ENCODE measurements around the gene RHOXF2. TPM values are rescaled to one million over a fixed set of nuclear protein-coding genes. Genes with fewer than 3 reads are reported as not detected.
A peak's percentile ranks its signal among the peaks of the same experiment; 100 is the strongest.
"Not testable (repeated sequence)": the region's sequence is repeated elsewhere in the genome, so short reads cannot be mapped to it uniquely, and the experiment has no call there.

The RHOXF2 gene
- total RNA-seq, 1 donor from 2014 or later, result not detected

DNA sequence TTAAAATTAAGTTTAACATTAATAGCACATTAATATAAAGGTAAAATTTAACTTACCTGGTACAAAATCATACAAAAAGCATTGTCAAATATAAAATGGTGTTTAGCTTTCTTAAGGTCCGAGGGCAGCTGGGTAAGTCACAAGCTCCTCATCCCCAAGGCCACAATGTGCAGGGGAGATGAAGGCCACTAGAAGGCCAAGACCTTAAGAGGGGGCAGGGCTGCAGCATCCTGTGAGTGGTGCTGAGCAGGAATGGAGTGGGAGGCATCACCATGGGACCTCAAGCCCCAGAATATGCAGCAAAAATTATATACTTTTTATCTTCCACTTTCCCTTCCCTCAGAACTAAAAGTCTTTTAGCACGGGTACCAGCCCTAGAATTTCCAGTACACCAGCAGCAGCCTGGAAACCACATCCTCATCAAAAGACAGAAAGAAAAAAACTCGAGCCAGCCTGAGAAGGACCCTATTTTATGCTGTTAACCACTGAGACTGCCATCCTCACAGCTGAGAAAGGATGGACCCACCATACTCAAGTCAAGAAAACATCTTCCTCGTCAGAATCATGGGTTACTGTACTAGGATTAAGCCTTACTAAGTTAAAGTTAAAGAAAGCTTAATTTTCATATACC, 13.0 kb upstream of the RHOXF2 start:
- no peaks in the 10 kb centered on the region for H3K27me3 ChIP-seq (ENCODE audit: control insufficient read depth, insufficient read depth, low read length)
- TF ChIP-seq, protein P1, sequence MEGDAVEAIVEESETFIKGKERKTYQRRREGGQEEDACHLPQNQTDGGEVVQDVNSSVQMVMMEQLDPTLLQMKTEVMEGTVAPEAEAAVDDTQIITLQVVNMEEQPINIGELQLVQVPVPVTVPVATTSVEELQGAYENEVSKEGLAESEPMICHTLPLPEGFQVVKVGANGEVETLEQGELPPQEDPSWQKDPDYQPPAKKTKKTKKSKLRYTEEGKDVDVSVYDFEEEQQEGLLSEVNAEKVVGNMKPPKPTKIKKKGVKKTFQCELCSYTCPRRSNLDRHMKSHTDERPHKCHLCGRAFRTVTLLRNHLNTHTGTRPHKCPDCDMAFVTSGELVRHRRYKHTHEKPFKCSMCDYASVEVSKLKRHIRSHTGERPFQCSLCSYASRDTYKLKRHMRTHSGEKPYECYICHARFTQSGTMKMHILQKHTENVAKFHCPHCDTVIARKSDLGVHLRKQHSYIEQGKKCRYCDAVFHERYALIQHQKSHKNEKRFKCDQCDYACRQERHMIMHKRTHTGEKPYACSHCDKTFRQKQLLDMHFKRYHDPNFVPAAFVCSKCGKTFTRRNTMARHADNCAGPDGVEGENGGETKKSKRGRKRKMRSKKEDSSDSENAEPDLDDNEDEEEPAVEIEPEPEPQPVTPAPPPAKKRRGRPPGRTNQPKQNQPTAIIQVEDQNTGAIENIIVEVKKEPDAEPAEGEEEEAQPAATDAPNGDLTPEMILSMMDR (IDR thresholded peaks at IDR 0.05; ENCODE audit: insufficient read depth, low read length, severe bottlenecking), result no peak
- no peaks in the 10 kb centered on the region for H3K36me3 ChIP-seq (ENCODE audit: control insufficient read depth, insufficient read depth, low read length)
- no peak for FAIRE-seq
- no peak overlapping the region for H3K4me3 ChIP-seq (ENCODE audit: low read depth, low read length)
- DNase-seq (ENCODE audit: low read depth), result no peak

DNA sequence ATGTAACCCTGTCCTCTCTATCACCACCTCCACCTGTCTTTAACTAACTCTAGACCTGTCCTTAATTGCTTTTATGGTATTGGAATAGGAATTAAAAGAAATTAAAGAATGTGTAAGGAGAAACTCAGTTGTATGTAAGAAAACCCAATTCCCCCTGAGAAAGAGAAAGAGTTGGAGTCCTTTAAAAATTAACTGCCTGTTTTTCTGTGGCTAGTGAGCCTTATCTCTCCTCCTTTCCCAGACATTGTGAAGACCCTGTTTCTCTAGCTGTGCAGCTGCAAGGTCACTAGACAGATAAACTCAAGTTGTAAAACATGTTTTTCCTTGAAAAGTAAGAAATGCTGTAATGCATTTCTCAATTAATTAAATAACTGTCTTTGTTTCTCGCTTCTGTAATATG, 12.1 kb upstream of the RHOXF2 start:
- not testable (repeated sequence) for H3K36me3 ChIP-seq (ENCODE audit: control insufficient read depth, insufficient read depth, low read length); FAIRE-seq; DNase-seq (ENCODE audit: low read depth); H3K4me3 ChIP-seq (ENCODE audit: low read depth, low read length); H3K27me3 ChIP-seq (ENCODE audit: control insufficient read depth, insufficient read depth, low read length)

DNA sequence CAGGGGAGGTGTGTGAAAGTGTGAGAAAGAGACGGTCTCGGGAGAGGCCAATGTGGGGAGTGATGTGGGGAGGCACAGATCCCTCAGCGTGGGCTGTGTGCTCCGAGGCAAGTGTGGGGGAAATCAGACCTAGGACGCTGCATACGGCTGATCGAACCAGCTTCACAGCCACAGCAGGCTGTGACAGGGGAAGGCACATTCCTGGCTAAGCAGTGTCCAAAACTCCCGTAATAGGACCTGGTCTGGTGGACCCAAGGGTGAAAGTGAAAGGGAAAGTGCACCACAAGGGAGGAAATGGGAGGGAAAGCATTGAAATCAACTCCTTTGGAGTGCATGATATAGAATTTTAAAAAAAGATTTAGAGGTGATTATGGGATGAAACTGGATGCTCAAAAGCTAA, 10.9 kb upstream of the RHOXF2 start:
- DNase-seq (ENCODE audit: low read depth) (no peak), FAIRE-seq (no peak)
- H3K4me3 ChIP-seq (ENCODE audit: low read depth, low read length), result no peak overlapping the region
- H3K27me3 ChIP-seq (ENCODE audit: control insufficient read depth, insufficient read depth, low read length), result no peaks in the 10 kb centered on the region
- no peaks in the 10 kb centered on the region for H3K36me3 ChIP-seq (ENCODE audit: control insufficient read depth, insufficient read depth, low read length)
- TF ChIP-seq, protein P1 (IDR thresholded peaks at IDR 0.05; ENCODE audit: insufficient read depth, low read length, severe bottlenecking), result no peak

DNA sequence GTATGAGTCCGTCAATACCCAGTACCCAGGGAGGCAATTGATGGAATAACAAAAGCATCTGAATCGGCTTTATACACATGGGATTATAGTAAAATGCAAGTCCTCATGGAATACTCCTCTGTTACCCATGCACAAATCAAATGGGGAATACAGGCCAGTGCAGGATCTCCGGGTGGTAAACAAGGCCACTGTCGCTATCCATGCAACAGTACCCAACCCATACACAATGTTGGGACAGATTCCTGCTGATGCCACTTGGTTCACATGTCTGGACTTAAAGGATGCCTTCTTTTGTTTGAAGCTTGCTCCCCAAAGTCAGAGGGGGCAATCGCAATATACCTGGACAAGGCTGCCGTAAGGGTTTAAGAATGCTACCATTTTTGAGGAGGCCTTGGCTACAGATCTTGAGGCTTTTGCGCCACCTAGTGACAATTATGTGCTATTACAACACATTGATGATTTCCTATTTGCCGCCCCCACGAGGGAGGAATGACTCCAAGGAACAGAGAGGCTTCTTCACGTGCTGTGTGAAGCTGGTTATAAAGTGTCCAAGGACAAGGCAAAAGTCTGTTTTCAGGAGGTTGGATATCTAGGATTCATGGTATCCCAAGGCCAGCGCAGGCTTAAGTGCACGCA, 8.2 kb upstream of the RHOXF2 start:
- not testable (repeated sequence) for FAIRE-seq; DNase-seq (ENCODE audit: low read depth); H3K27me3 ChIP-seq (ENCODE audit: control insufficient read depth, insufficient read depth, low read length); H3K36me3 ChIP-seq (ENCODE audit: control insufficient read depth, insufficient read depth, low read length); H3K4me3 ChIP-seq (ENCODE audit: low read depth, low read length)

DNA sequence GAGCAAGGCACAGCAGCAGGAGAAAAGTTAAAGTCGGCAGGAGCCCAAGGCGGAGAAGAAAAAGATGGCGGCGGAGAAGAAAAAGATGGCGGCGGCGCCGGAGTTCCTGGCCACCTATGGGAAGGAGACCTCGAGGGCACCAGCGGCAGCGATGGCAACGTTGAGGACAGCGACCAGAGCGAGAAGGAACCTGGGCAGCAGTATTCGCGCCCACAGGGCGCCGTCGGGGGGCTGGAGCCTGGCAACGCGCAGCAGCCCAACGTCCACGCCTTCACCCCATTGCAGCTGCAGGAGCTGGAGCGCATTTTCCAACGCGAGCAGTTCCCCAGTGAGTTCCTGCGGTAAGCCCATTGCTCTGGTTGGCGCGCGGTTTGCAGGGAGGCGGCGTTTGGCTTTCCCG, 673 bp downstream of the RHOXF2 start:
- H3K4me3 ChIP-seq (ENCODE audit: low read depth, low read length); DNase-seq (ENCODE audit: low read depth); FAIRE-seq; H3K27me3 ChIP-seq (ENCODE audit: control insufficient read depth, insufficient read depth, low read length); H3K36me3 ChIP-seq (ENCODE audit: control insufficient read depth, insufficient read depth, low read length): not testable (repeated sequence)

DNA sequence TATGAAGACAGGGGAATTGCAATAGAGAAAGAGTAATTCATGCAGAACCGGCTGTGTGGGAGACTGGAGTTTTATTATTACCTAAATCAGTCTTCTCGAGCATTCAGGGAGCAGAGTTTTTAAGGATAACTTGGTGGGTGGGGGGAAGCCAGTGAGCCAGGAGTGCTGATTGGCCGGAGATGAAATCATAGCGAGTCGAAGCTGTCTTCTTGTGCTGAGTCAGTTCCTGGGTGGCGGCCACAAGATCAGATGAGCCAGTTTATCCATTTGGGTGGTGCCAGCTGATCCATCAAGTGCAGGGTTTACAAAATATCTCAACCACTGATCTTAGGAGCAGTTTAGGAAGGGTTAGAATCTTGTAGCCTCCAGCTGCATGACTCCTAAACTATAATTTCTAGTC, 34.8 kb downstream of the RHOXF2 start:
- H3K36me3 ChIP-seq (ENCODE audit: control insufficient read depth, insufficient read depth, low read length); DNase-seq (ENCODE audit: low read depth); H3K27me3 ChIP-seq (ENCODE audit: control insufficient read depth, insufficient read depth, low read length); H3K4me3 ChIP-seq (ENCODE audit: low read depth, low read length): not testable (repeated sequence)
- FAIRE-seq, result peak; percentile 7

DNA sequence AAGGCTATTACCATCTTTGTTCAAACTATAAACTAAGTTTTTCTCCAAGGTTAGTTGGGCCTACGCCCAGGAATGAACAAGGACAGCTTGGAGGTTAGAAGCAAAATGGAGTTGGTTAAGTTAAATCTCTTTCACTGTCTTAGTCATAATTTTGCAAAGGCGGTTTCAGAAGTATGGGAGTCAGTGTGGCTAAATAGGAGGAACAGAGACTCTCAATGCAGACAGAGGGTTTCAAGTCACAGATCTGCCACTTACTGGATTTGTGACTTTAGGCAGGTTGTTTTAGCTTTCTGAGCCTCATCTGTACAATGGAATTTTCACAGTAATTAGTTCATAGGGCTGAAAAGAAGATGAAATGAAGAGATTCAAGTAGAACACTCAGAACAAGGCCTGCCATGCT, 35.3 kb downstream of the RHOXF2 start:
- not testable (repeated sequence) for H3K36me3 ChIP-seq (ENCODE audit: control insufficient read depth, insufficient read depth, low read length); FAIRE-seq; H3K27me3 ChIP-seq (ENCODE audit: control insufficient read depth, insufficient read depth, low read length); H3K4me3 ChIP-seq (ENCODE audit: low read depth, low read length); DNase-seq (ENCODE audit: low read depth)

DNA sequence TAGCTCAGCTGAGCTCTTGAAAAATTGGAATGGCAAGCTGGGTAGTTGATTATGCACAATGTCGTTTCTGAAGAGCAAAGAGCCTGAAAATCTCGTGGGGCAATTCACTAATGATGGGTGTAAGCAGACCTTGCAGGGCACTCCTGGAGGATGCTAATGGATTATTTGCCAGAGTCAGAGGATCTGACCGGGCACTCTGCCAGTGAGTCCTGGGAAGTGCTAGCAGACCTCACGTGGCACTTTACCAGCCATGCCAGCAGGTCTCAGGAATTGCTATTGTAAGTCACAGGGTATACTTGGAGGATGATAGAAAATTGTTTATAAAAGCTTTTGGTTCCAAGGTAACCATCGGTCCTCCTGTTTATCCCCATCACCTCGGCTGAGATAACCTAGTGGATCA, 37.4 kb downstream of the RHOXF2 start:
- DNase-seq (ENCODE audit: low read depth); H3K36me3 ChIP-seq (ENCODE audit: control insufficient read depth, insufficient read depth, low read length); H3K27me3 ChIP-seq (ENCODE audit: control insufficient read depth, insufficient read depth, low read length); H3K4me3 ChIP-seq (ENCODE audit: low read depth, low read length); FAIRE-seq: not testable (repeated sequence)

DNA sequence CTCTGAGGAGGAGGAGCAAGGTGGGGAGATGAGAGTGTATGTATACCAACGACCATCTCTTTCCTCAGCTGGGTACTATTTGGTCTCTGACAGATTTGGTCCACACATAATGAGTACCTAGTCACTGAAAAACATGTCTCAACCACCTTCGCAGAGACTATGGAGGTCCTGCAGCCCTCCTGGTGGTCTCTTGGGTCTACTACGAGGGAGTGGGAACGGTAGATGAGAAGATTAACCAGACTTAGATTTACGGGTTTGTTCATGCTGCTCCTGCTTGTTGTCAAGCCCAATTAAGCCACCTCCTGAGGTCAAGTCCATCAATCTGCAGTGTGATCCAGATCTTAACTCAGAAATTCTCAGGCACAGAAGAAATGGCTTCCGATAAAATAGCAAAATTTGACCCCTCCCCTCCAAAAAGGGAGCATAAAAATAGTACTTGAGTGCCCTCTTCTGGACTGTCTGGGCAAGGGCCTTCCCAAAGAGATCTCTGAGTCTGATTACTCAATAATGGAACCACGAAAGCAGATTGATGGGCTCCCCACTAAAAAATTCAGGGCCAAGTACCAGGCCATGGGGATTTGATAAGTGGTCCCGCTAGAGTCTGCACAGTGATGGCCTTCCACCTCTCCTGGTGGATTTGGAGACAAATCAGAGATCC, 38.3 kb downstream of the RHOXF2 start:
- peak; percentile 36 for FAIRE-seq
- not testable (repeated sequence) for H3K4me3 ChIP-seq (ENCODE audit: low read depth, low read length); H3K27me3 ChIP-seq (ENCODE audit: control insufficient read depth, insufficient read depth, low read length); H3K36me3 ChIP-seq (ENCODE audit: control insufficient read depth, insufficient read depth, low read length); DNase-seq (ENCODE audit: low read depth)

All from bronchial epithelial cell (primary cell).